ENCODE data around the gene TMEM240. TPM values are rescaled to one million over a fixed set of nuclear protein-coding genes. Genes with fewer than 3 reads are reported as not detected.
"Not testable (repeated sequence)": the region's sequence is repeated elsewhere in the genome, so short reads cannot be mapped to it uniquely, and the experiment has no call there.

The TMEM240 gene
- total RNA-seq, 2 experiments from 2014 or later: 0.42 to 0.46 TPM

DNA sequence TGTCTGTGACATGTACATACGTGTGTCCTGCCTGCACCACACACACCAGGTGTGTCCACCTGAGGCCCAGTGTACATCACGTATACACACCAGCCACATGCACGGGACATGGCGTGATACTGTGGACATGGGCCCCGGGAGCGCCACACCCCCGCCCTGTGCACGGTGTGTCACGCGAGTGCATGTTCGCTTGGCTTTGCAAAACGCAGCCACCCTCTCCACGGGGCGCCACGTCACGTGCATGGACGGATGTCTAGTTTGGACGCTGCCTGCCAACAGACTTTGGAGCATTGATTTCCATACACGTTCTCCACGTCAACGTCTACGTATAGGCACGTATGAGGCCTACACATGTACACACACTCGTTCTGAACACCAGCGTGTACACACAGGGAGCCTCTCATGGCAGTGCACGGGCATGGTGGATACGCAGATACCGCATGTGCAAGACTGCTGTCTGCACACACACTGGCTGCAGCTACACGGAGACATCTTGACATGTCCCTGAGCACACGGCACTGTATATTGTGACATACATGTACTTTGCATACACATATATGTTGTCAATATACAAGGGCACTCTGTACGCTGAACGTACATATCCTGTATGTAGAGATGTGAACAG, 2.7 kb downstream of the TMEM240 start:
- intact Hi-C loops (cut with DNase I, micrococcal nuclease): no loop called here
- H3K9me3 Mint-ChIP-seq (ENCODE audit: low read depth): no peaks in the 10 kb centered on the region
- H3K27ac Mint-ChIP-seq: no peak overlapping the region
- DNase-seq: no peak
- H3K4me1 Mint-ChIP-seq: no peaks in the 10 kb centered on the region
- no peak overlapping the region for H3K4me3 Mint-ChIP-seq
- no peak for ATAC-seq
- ChIA-PET POLR2A (no interaction called here), CTCF (no interaction called here)
- no peaks in the 10 kb centered on the region for H3K27me3 Mint-ChIP-seq
- peaks cover 8% of the 10 kb centered on the region for H3K36me3 Mint-ChIP-seq (ENCODE audit: low read depth)

DNA sequence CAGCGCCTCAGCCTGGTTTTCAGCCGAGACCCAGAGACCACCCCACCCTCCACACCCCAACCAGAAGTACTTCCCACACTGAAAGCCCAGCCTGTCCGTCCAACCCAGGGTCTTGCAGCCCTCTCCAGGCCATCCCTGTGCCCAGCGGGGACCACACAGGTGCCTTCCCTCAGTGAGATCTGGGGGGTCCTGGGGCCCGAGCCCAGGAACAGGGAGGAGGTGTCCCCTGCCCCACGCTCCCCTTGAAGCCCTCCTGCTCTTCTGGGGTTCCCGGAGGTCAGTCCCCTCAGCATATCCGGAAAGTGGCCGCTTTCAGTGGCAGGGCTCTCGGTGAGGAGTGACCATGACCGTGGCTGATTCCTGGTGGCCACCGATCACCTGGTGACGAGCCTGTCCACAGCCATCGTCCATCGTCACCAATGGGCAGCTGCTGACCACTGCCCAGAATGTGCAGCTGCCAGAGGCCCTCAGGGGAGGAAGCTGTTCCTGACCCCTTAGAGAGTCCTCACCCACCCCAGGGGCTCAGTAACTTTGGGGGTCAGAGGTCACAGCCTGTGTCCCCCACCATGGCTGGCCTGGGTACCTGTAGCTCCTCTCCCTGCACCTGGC, 3.4 kb downstream of the TMEM240 start:
- no peak for ATAC-seq
- Mint-ChIP-seq H3K27ac (no peak overlapping the region), H3K4me1 (no peaks in the 10 kb centered on the region), H3K36me3 (ENCODE audit: low read depth) (peaks cover 9% of the 10 kb centered on the region), H3K27me3 (no peaks in the 10 kb centered on the region), H3K9me3 (ENCODE audit: low read depth) (peaks cover 1% of the 10 kb centered on the region), H3K4me3 (no peak overlapping the region)
- CTCF ChIA-PET: no interaction called here
- intact Hi-C loops (cut with DNase I, micrococcal nuclease): no loop called here
- POLR2A ChIA-PET: interaction anchor here (0.6 kb wide), 1 partner anchor 38 kb away, joined by 3 read pairs; no protein-coding TSS in a partner anchor
- no peak for DNase-seq

DNA sequence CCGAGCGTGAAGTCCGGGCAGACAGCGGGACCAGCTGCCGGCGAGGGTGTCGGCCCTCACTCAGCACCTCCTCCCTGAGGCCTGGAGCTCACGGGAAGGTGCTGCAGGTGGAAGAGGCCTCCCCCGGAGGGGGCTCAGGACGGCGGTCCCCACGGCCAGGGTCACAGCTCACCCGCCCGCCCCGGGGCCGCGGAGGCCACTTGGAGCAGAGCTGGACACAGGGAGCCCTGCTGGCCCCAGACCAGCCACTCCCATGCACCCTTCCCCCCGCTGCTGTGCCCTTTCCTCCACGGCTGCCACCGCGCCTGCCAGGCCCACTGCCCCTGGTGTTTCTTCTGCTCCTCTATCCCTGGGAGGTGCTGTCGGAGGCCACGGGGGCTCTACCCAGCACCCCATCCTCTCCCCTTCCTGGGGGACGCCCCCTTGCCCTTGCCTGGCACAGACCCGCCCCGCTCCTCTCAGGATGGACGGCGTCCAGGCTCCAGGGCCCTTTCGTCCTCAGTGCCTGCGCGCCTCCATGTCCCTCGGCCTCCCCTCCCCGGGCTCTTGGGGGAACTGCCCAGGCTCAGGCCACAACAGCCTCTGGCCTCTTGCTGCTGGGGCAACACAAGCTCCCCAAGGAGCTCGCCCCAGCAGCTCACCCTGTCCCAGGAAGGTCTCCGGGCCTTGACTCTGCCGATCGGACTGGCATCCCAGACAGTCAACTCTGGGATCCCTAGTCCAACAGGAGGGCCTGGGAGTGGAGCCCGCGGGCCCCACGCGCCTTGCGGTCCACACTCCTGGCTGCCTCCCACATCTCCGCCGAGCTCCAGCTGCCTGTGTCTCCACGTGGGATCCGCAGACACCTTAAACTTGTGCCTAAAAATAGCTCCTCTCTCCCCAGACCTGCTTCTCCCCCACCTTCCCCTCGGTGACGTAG, 4.1 kb downstream of the TMEM240 start:
- CTCF ChIA-PET: no interaction called here
- Mint-ChIP-seq H3K4me1 (no peaks in the 10 kb centered on the region), H3K9me3 (ENCODE audit: low read depth) (peaks cover 4% of the 10 kb centered on the region), H3K4me3 (no peak overlapping the region), H3K27ac (no peak overlapping the region), H3K27me3 (no peaks in the 10 kb centered on the region), H3K36me3 (ENCODE audit: low read depth) (peaks cover 8% of the 10 kb centered on the region)
- DNase-seq (no peak), ATAC-seq (no peak)
- intact Hi-C loops (cut with DNase I, micrococcal nuclease): no loop called here
- POLR2A ChIA-PET: no interaction called here

DNA sequence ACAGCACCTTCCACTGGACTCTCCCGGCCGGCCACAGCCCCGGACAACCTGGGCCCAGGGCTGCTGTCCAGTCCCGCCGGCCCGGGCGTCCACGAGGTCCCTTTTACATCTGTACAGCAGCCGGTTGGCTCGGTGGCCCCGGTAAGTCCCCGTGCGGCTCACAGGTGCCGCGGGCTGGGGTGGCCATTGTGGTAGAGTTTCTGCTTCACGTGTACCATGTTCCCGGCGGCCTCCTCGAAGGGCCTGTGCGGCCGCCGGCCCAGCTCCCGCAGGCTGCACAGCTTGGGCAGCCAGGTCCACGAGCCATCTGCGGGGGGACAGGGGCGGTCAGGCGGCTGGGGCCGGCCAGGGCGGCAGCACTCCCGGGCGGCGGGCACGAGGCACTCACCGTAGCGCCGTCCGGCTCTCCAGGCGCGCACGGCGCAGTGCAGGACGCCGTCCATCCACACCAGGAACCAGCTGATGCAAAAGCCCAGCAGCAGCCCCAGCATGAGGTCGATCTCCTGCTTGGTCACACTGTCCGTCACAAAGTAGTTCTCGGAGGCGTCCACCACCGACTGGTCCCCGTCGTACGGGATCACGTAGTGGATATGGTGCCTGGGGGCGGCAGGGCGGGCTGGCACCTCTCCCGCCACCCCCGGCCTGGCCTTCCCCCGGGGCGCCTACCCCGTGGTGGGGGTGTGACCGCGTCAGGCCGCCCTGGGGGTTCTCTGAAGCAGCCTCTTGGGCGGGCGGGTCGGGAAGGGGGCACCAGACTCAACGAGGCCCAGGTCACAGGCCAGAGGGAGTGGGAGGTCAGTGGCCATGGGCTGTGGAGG, 5.0 kb downstream of the TMEM240 start:
- no peaks in the 10 kb centered on the region for H3K4me1 Mint-ChIP-seq
- no peak overlapping the region for H3K27ac Mint-ChIP-seq
- CTCF ChIA-PET: no interaction called here
- H3K9me3 Mint-ChIP-seq (ENCODE audit: low read depth): peaks cover 7% of the 10 kb centered on the region
- DNase-seq: no peak
- H3K36me3 Mint-ChIP-seq (ENCODE audit: low read depth): peaks cover 11% of the 10 kb centered on the region
- no peaks in the 10 kb centered on the region for H3K27me3 Mint-ChIP-seq
- no peak overlapping the region for H3K4me3 Mint-ChIP-seq
- no peak for ATAC-seq
- POLR2A ChIA-PET: no interaction called here
- intact Hi-C loops (cut with DNase I, micrococcal nuclease): no loop called here

DNA sequence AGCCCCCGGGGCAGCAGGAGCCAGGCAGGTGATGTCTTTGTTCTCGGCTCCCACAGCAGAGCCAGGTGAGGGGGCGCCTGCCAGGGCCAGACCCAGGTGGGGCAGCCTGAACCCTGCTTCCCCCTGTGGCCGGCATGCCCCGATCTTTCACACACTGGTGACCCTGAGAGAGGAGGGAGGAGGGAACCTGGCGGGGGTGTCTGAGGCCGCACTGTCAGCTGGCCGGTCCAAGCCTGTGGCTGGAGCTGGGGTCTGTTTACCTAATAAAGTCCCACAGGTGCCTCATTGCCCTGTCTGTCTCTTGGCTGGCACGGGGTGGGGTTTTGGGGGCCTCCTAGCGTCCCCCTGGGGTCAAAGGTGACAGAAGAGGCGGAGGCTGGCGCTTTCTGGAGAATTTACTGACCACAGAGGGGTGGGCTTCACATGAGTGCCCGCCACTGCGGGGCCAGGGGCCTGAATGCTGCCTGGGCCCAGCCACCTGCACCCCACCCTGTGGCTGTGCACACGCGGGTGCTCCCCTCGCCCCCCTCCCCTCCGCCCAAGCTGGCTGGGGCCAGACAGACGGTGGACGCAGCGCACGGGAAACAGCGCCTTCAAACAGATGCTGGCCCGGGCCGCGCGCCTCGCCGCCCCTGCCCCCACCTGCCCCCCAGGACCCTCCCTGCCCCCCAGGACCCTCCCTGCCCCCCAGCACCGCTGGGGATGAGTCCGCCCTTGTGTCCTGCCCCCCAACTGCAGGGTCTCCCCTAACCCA, 5.8 kb downstream of the TMEM240 start:
- no peak overlapping the region for H3K27ac Mint-ChIP-seq
- H3K9me3 Mint-ChIP-seq (ENCODE audit: low read depth): peaks cover 7% of the 10 kb centered on the region
- H3K27me3 Mint-ChIP-seq: no peaks in the 10 kb centered on the region
- CTCF ChIA-PET: no interaction called here
- DNase-seq: no peak
- H3K4me1 Mint-ChIP-seq: no peaks in the 10 kb centered on the region
- H3K4me3 Mint-ChIP-seq: no peak overlapping the region
- ATAC-seq: no peak
- peaks cover 19% of the 10 kb centered on the region for H3K36me3 Mint-ChIP-seq (ENCODE audit: low read depth)
- intact Hi-C loops (cut with DNase I, micrococcal nuclease): no loop called here
- POLR2A ChIA-PET: no interaction called here

DNA sequence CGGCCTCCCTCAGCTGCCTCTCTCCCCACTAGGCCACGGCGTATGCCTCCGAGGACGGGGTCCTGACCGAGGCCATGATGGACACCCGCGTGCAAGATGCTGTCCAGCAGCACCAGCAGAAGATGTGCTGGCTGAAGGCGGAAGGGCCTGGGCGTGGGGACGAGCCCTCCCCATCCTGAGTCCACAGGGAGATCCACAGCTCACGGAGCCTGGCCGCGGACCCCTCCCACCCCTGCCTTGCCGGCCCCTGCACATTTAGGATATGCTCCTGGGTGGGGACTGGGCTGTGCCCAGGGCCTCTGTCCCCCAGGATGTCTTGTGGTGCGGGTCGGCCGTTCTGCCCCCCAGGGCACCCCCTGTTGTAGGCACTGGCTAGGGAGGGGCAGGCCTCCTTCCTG, 6.5 kb downstream of the TMEM240 start:
- H3K9me3 Mint-ChIP-seq (ENCODE audit: low read depth); DNase-seq; CTCF ChIA-PET; H3K27ac Mint-ChIP-seq; POLR2A ChIA-PET; H3K4me3 Mint-ChIP-seq; intact Hi-C loops (cut with DNase I, micrococcal nuclease); H3K4me1 Mint-ChIP-seq; ATAC-seq; H3K27me3 Mint-ChIP-seq: not testable (repeated sequence)
- peaks cover 22% of the 10 kb centered on the region for H3K36me3 Mint-ChIP-seq (ENCODE audit: low read depth)

DNA sequence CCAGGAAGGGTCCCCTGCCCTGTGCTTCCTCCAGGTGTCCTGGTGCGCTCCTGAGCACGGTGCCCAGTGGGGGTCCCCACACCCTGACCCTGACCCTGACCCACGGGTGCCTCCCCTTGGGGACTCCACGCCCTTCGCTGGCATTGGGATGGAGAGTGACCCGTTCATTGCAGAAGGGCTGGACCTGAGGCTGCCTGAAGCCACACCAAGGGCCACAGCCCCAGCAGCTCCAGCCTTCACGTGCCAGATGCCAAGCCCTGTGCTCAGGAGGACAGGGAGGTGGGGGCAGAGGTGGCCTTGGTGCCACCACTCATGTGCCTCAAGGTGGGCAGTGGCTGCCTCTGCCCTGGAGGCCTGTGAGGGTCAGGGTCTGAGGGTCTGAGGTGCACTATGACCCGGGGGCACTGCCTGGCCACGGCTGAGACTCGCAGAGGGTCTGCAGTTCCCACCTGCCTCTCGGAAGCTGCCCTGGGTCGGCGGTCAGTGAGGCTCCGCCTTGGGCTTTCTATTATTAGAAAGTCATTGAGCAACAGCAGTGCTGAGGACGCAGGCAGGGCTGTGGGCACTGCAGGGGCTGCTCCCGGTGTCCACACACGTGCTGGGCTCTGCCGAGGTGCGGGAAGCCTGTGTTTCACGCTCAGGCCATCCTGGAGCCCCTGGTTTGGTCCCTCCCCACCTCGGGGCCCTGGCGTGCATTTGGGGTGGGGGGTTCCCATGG, 7.1 kb downstream of the TMEM240 start:
- H3K4me3 Mint-ChIP-seq; DNase-seq; POLR2A ChIA-PET; ATAC-seq; H3K27ac Mint-ChIP-seq; intact Hi-C loops (cut with DNase I, micrococcal nuclease); H3K9me3 Mint-ChIP-seq (ENCODE audit: low read depth); H3K27me3 Mint-ChIP-seq; CTCF ChIA-PET; H3K4me1 Mint-ChIP-seq: not testable (repeated sequence)
- peaks cover 26% of the 10 kb centered on the region for H3K36me3 Mint-ChIP-seq (ENCODE audit: low read depth)

DNA sequence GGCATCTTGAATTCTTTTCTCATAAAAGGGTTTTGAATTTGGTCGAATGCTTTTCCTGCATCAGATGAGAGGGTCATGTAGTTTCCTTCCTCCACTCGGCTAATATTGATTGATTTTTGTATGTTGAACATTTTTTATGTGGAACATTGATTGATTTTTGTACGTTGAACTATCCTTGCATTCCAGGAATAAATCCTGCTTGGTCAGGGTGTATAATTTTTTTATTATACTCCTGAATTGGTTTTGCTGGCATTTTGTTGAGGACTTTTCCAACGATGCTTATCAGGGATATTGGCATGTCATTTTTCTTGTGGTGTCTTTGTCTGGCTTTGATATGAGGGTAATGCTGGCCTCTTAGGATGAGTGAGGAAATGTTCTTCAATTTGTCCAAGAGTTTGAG, 8.5 kb downstream of the TMEM240 start:
- no peaks in the 10 kb centered on the region for H3K27me3 Mint-ChIP-seq
- H3K36me3 Mint-ChIP-seq (ENCODE audit: low read depth): peaks cover 30% of the 10 kb centered on the region
- H3K9me3 Mint-ChIP-seq (ENCODE audit: low read depth): peaks cover 7% of the 10 kb centered on the region
- intact Hi-C loops (cut with DNase I, micrococcal nuclease): no loop called here
- no peaks in the 10 kb centered on the region for H3K4me1 Mint-ChIP-seq
- H3K4me3 Mint-ChIP-seq: no peak overlapping the region
- ChIA-PET POLR2A (no interaction called here), CTCF (no interaction called here)
- no peak for DNase-seq
- ATAC-seq: no peak
- no peak overlapping the region for H3K27ac Mint-ChIP-seq

DNA sequence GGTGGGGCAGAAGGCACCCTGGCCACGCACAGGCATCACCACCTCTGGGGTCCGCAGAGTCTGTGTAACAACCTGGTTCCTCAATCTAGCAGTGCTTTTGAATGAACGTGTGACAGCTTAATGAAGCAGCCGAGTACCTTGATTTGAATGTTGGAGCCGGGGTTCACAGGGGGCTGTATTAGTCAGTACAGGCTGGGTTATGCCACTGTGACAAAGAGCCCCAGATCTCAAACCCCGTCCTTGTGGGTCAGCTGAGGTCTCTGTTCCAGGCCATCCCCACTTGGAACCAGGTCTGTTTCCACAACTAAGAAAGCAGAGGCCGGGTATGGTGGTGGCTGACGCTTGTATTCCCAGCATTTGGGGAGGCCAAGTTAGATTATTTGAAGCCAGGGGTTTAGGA, 10.5 kb downstream of the TMEM240 start:
- H3K36me3 Mint-ChIP-seq (ENCODE audit: low read depth): peaks cover 30% of the 10 kb centered on the region
- intact Hi-C loops (cut with DNase I, micrococcal nuclease): no loop called here
- no peaks in the 10 kb centered on the region for H3K4me1 Mint-ChIP-seq
- H3K9me3 Mint-ChIP-seq (ENCODE audit: low read depth): peaks cover 7% of the 10 kb centered on the region
- POLR2A ChIA-PET: no interaction called here
- H3K27ac Mint-ChIP-seq: no peak overlapping the region
- no peaks in the 10 kb centered on the region for H3K27me3 Mint-ChIP-seq
- H3K4me3 Mint-ChIP-seq: no peak overlapping the region
- no peak for ATAC-seq
- DNase-seq: no peak
- CTCF ChIA-PET: no interaction called here

DNA sequence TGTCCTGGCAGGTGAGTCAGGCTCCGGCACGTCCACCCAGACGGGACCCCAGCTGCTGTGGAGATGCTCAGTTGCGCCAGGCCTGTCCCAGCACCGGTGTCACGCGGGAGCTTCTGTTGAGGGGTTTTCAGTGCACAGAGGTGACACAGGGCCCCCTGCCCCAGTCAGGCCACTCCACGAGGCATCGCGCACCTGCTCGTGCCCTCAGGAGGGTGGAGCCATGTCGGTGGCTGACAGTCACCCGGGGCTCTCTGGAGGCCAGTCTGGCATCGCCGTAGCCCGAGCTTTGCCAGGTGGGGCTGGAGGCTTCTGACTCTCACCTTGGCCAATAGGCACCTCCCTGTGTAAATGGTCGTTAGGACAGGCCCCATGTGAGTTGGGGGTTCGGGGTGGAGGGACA, 11.1 kb downstream of the TMEM240 start:
- no peaks in the 10 kb centered on the region for H3K4me1 Mint-ChIP-seq
- CTCF ChIA-PET: no interaction called here
- intact Hi-C loops (cut with DNase I, micrococcal nuclease): no loop called here
- no peak for DNase-seq
- ATAC-seq: no peak
- peaks cover 7% of the 10 kb centered on the region for H3K9me3 Mint-ChIP-seq (ENCODE audit: low read depth)
- H3K4me3 Mint-ChIP-seq: no peak overlapping the region
- H3K27ac Mint-ChIP-seq: no peak overlapping the region
- POLR2A ChIA-PET: no interaction called here
- H3K36me3 Mint-ChIP-seq (ENCODE audit: low read depth): peaks cover 30% of the 10 kb centered on the region
- H3K27me3 Mint-ChIP-seq: no peaks in the 10 kb centered on the region

All from activated CD4-positive, alpha-beta T cell treated with anti-CD3 and anti-CD28 coated beads for 36 hours (primary cell).